Activated CD8-positive, alpha-beta memory T cell treated with anti-CD3 and anti-CD28 coated beads for 4 hours (primary cell): ENCODE results near the gene SLC4A1AP.
A peak's percentile ranks its signal among the peaks of the same experiment; 100 is the strongest.
"Not testable (repeated sequence)": the region's sequence is repeated elsewhere in the genome, so short reads cannot be mapped to it uniquely, and the experiment has no call there.

Experiments used
- DNase-seq, 2 donors: peaks; one replicate each; pipeline ENCODE4 v3.0.0-alpha.2; 2020; ENCODE audit warnings: low read depth in 2 of 2

SLC4A1AP gene, protein sequence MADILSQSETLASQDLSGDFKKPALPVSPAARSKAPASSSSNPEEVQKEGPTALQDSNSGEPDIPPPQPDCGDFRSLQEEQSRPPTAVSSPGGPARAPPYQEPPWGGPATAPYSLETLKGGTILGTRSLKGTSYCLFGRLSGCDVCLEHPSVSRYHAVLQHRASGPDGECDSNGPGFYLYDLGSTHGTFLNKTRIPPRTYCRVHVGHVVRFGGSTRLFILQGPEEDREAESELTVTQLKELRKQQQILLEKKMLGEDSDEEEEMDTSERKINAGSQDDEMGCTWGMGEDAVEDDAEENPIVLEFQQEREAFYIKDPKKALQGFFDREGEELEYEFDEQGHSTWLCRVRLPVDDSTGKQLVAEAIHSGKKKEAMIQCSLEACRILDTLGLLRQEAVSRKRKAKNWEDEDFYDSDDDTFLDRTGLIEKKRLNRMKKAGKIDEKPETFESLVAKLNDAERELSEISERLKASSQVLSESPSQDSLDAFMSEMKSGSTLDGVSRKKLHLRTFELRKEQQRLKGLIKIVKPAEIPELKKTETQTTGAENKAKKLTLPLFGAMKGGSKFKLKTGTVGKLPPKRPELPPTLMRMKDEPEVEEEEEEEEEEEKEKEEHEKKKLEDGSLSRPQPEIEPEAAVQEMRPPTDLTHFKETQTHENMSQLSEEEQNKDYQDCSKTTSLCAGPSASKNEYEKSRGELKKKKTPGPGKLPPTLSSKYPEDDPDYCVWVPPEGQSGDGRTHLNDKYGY

GRCh38 chr2:27663285-27664153, at the start of gene SLC4A1AP, which contains the start of gene SUPT7L:
SLC4A1AP (plus strand) TSS chr2:27663889; CDS start chr2:27663915, 26 bp downstream.
SUPT7L (minus strand) TSS chr2:27663614; CDS start chr2:27662192, 1,422 bp downstream.
- peak; percentile 40 to 48 for DNase-seq

- DNase-seq = no peak
Measured at GRCh38 chr2:27613985-27614384, 49.7 kb upstream of the SLC4A1AP start.

DNA sequence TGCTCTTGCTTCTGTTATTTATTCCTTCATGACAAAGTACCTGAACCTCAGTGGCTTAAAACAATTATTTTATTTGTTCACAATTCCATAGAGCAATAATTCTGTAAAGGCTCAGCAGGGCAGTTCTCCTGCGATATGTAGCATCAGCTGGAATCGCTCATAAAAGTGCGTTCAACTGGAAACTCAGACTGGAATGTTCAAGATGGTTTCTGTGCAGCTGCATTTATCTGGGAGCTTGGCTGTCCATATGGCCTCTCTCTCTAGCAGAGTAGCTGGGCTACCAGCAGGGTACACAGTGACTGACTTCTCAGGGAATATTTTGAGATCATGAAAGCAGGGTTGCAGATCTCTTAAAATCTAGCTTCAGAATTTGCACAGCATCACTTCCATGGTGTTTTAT, 48.4 kb upstream of the SLC4A1AP start:
- no peak for DNase-seq

- DNase-seq = no peak
Measured at GRCh38 chr2:27621524-27621923, 42.2 kb upstream of the SLC4A1AP start.

DNA sequence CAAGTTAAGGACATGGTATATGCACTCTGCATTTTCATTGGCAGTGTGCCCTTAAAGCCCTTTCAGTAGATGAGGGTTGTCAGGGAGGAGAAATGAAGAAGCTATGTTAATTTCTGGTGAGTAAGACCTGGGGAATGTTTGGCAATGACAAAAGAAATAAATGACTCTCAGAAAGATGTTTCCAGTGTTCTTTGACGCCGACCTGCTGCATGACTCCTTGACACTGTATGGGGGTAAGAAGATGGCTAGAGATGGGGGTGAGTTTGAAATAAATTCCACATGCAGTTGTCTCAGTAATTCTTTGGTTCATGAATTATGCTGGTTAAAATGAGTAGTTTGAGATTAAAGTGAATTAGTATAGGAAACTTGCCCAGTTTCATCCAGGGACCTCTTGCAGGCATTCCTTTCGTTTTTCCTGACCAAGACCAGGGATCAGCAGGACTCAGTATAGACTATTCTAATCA, 40.7 kb upstream of the SLC4A1AP start:
- no peak for DNase-seq

DNA sequence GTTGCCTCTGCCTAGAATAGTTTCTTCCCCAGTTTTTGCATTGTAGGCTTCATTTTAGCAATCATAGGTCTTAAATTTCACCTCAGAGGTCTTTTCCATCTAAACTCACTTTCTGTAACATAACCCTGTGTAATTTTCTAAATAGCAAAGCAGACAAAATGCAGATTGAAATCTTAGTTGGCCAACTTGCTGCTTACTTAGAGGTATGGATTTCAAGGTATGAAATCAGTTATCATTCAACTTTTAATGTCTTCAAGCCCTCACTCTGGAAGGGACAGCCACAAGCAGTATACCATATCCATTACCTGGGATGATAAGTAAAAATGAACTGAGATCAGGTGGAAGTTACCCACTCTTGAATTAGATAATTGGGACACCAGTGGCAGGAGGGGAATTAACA, 38.7 kb upstream of the SLC4A1AP start:
- no peak for DNase-seq

- DNase-seq = not testable (repeated sequence)
Measured at GRCh38 chr2:27626323-27626722, 37.4 kb upstream of the SLC4A1AP start.

GRCh38 chr2:27626921-27627320, 36.8 kb upstream of the SLC4A1AP start:
- DNase-seq = not testable (repeated sequence)

DNA sequence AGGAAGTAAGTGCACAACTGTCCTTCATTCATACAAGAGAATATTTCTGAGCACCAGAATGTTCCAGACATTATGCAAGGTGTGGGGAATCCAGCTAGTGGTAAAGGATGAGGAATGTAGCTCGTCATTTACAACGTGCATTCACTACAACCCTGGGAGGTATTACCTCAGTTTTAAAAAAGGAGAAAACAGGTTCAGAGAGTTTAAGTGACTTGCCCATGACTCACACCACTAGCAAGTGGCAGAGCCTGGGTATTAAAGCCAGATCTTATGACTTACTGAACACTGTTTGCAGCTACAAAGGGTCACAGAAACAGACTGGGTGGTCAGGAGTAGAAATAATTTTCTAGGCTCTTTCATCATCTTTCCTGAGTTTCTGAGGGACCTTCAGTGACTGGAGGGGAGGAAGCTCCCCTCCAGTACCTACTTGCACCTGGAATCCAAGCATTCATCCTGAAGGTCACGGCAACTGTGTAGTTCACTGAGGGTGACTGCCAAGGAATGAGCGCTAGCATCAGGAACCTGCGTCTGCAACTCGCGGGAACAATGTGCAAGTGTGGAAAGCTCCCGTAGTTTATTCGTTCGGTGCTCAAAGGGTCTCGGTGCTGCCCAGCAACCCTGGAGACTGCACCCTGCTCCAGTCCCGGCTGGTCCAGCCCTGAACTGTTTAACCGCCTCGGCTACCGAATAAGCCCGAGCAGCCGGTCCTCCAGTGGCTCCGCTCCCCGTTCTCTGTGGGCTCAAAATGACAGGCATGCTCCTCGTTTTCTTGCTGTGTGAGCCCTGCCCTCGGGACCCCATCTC, 35.5 kb upstream of the SLC4A1AP start:
- DNase-seq = no peak

DNA sequence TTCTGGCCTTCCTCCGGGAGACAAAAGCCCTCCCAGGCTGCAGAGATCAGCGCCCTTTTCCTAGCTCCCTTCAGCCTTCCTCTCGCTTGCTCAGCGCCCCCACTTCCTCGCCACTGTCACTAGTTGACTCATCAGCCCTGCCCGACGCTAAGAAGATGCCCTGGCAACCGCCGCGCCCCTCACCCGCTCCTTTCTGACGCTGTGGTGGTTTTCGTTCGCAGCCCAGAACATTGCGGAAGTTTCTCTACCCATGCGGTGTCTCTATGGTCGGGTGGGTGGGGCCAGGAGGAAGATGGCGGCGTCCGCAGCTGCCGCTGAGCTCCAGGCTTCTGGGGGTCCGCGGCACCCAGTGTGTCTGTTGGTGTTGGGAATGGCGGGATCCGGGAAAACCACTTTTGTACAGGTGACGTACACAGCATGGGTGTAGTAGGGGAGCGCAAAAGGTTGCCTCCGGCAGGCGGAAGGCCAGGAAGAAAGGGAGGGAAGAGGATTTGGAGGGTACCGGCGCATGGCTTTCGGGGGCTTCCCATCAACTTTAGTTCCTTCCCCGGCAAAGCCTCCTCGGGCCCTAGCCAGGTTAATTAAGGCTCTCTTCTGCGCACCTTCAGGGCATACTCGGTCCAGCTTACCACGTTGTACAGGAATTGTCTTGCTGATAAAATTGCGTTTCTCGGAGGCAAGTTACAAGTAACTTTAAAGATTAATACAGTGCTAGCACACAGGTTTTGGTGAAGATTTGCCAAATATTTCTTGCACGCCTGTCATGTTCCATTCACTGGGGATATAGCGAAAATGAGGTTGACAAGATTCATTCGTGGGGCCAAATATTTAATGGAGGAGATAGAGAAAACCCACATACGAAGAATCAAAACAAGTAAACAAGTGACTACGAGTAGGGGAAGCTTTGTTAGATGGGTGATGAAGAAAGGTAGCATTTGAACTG, 34.7 kb upstream of the SLC4A1AP start, which contains the start of the genes CCDC121 and GPN1:
Gene CCDC121, minus strand, starts transcription at position 246 of the 943 bp plus-strand sequence. CDS start 1,213 bp downstream, outside the sequence.
Gene GPN1, plus strand, starts transcription at position 284 of the 943 bp plus-strand sequence. Its CDS starts 9 bp downstream, at position 293.
- DNase-seq = peak; percentile 89 to 93

DNA sequence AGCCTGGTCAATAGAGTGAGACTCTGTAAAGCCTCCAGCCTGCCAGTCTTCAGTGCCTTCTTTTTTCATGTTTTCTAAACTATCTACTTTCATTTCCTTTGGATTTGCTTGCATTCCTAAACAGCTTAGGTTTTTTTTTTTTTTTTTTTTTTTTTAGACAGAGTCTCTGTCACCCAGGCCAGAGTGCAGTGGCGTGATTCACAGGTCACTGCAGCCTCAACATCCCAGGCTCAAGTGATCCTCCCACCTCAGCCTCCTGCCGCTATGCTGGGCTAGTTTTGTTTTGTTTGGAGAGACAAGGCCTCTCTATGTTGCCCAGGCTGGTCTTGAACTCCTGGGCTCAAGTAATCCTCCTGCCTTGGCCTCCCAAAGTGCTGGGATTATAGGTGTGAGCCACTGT, 33.4 kb upstream of the SLC4A1AP start:
- DNase-seq = not testable (repeated sequence)

- DNase-seq = no peak
Measured at GRCh38 chr2:27634291-27634690, 29.4 kb upstream of the SLC4A1AP start.

DNA sequence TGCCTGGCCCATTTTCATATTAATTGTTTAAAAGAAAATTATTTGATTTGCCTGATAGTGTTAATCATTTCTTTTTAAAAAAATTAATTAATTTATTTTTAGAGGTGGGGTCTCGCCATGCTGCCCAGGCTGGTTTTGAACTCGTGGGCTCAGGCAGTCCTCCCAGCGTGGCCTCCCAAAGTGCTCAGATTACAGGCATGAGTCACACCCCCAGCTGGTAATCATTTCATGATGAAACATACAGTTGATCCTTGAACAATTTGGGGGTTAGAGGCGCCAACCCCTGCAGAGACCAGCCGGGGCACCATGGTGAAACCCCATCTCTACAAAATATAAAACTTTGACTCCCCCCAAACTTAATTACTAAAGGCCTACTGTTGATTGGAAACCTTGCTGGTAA, 26.9 kb upstream of the SLC4A1AP start:
- DNase-seq = no peak

GRCh38 chr2:27638037-27638637, 25.6 kb upstream of the SLC4A1AP start:
- no peak for DNase-seq

GRCh38 chr2:27638709-27639108, 25.0 kb upstream of the SLC4A1AP start:
- no peak for DNase-seq

DNA sequence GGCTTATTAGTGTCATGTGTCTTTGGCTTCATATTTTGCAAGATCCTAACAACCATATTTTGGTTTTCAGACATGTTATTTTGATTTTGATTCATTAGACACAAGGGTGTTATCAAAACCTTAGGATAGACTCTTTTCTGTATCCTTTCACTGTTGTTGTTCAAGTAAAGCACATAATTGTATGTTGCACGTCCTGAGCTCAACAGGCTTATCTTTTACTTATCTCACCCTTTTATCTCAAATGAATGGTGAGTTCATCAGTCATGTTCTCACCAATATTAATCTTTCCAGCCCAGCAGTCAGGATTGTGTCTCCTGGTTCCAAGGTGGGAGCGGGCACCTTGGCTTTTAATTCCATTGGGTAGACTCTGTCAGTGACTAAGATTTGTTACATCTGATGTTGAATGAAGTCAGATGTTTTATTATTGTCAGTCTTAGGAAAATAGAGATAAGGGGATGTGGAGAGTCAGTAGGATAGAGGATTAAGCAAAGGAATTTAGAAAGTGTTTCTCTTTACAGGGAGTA, 22.9 kb upstream of the SLC4A1AP start:
- no peak for DNase-seq

GRCh38 chr2:27645197-27645596, 18.5 kb upstream of the SLC4A1AP start:
- no peak for DNase-seq

DNA sequence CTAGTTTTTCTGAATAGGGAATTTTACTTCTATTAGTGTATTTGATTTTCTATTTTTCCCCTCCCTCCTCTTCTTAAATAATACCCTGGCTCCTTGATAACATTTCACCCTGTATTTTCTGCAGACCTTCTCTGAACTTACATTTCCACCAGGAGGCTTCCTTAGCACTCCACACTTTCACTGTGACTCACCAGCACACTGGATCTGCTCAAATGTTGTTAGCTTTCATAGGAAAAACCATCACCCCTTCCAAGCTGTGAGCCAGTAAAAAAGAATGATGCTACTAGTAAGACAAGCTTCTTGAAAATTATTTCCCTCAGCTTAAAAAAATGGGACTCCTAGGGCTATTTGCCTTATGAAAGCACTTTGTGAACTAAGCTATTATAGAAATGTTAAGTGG, 16.4 kb upstream of the SLC4A1AP start:
- DNase-seq = no peak

DNA sequence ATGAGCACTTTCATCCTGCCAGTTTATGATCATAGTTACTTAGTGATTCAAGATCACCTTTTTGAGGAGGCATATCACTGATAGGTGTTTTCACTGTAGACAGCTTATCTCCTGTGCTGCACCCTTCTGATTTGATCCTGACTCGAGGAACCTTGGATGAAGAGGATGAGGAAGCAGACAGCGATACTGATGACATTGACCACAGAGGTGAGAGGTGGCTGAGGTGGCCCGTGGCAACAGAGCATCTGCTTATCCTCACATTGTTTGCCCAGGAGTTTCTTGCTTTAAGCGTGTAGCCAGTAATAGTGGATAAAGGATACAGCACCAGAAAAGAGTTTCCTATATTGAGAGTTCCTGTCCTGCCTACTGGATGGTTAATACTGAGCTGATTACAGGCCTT, 16.0 kb upstream of the SLC4A1AP start:
- DNase-seq = no peak
